Activated T-cell treated with anti-CD3 and anti-CD28 coated beads for 1 hour (primary cell): Measurements from ENCODE around the gene SYNPO2.
A peak's percentile ranks its signal among the peaks of the same experiment; 100 is the strongest.
"Not testable (repeated sequence)": the region's sequence is repeated elsewhere in the genome, so short reads cannot be mapped to it uniquely, and the experiment has no call there.

Experiments
- DNase-seq: peaks from one replicate; pipeline ENCODE4 v3.0.0-alpha.2; 2020; ENCODE audit warnings: low read depth

Gene SYNPO2, protein sequence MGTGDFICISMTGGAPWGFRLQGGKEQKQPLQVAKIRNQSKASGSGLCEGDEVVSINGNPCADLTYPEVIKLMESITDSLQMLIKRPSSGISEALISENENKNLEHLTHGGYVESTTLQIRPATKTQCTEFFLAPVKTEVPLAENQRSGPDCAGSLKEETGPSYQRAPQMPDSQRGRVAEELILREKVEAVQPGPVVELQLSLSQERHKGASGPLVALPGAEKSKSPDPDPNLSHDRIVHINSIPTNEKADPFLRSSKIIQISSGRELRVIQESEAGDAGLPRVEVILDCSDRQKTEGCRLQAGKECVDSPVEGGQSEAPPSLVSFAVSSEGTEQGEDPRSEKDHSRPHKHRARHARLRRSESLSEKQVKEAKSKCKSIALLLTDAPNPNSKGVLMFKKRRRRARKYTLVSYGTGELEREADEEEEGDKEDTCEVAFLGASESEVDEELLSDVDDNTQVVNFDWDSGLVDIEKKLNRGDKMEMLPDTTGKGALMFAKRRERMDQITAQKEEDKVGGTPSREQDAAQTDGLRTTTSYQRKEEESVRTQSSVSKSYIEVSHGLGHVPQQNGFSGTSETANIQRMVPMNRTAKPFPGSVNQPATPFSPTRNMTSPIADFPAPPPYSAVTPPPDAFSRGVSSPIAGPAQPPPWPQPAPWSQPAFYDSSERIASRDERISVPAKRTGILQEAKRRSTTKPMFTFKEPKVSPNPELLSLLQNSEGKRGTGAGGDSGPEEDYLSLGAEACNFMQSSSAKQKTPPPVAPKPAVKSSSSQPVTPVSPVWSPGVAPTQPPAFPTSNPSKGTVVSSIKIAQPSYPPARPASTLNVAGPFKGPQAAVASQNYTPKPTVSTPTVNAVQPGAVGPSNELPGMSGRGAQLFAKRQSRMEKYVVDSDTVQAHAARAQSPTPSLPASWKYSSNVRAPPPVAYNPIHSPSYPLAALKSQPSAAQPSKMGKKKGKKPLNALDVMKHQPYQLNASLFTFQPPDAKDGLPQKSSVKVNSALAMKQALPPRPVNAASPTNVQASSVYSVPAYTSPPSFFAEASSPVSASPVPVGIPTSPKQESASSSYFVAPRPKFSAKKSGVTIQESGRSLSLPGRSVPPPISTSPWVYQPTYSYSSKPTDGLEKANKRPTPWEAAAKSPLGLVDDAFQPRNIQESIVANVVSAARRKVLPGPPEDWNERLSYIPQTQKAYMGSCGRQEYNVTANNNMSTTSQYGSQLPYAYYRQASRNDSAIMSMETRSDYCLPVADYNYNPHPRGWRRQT

DNA sequence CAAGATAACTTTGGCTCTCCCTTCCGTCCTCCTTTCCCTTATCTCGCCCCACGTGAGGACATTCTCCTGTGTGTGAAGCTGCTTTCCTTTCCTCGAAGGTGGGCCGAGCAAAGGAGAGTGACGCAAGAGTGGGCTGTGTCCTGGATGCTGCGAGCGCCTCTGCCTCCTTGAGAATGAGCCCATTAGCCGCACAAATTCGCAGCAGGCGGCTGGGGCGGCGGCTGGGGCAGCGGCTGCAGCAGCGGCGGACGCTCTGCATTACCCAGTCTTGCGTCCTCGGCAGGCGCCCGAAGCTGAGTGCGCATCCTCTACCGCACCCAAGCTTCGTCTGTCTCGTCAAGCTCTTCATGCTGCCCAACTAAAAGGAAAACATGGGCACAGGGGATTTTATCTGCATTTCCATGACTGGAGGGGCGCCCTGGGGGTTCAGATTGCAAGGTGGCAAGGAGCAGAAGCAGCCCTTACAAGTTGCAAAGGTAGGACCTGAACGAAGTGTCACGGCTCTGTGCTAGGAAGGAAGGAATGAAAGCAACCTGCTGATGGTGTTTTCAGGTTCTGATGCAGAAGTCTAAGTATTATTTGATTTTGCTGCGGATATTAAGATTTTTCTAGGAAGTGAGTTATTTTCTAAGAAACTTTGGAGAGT is at the start of gene SYNPO2:
Gene SYNPO2 (plus strand): TSS at position 189 of the 646 bp plus-strand sequence. CDS start 183 bp downstream, at position 372.
- DNase-seq = no peak

DNA sequence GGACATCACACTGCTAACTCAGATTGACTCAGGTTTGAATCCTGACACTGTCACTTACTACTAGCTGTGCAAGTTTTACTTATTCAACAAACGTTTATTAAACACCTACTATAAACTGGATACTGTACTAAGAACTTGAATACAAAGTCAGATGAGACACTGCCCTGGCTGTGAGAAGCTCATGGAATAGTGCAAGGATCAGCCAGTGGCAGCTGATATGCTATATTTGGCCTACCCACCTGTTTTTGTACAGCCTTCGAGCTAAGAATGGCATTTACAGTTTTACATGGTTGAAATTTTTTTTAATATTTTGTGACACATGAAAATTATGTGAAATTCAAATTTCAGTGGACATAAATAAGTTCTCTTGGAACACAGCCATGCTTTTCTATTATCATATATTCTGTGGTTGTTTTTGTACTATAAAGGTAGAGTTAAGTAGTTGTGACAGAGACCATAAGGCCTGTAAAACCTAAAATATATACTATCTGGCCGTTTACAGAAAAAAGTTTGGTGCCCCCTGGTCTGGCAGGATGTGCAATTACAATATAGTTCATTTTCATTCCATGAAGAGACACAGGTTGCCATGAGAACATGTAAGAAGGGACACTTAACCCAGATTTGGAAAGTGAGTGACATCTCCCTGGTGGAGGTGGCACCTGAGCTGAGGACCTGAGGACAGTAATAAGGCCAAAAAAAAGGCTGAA is 49.3 kb upstream of the SYNPO2 start:
- DNase-seq = no peak

DNA sequence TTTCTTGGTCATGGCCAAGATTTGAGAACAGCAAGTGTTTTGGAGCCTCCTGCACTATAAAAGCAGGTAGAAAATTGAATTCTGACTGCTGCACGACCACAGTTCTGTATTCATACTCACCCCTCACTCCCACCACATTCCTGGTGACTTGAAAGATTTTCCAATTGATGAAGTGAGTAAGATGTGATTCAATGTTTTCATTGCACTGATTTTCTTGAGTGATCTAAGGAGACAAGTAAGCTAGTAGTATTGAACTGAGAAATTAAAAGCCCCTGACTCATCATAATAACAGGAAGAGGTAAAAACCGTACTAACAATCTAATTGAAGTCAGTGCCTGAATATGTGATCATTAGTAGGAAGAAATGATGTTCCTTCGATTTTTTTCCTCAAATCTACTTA is 46.6 kb upstream of the SYNPO2 start:
- DNase-seq = no peak

DNA sequence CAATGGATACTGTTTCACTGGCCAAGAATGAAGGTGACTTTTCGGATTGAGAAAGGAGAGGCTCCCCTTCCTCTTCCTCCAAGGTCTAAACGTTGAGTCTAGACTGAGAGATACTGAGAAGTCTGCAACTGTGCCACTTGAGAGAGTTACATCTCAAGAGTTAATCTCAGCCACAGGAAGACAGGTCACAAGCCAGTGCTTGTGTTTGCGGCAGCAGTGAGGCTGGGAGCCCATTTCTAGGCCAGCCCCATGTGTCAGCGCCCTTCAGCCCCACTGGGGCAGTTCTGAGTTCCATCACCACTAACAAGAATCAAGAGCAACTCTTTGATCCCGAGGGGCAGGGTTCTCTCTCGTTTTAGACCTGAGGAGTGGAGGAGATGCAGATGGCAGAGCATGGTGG is 45.4 kb upstream of the SYNPO2 start:
- no peak for DNase-seq

DNA sequence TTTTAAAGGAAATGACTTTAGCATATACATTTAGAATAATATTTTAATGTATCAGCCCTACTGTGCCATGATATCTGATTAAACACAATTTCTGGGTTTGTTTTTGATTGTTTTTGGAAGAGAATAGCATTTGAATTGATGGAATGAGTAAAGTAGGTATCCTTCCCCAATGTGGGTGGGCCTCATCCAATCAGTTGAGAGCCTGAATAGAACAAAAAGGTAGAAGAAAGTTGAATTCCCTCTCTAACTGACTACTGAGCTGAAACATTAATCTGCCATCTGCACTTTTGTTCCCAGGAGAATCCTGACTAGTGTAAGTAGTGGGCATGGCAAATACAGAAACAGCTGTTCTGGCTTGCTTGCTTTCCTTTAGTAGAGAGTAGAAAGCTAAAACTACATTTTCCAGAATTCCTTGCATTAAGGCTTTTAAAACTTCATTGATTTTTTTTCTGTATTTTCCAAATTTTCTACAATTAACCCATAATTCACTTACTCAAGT is 43.1 kb upstream of the SYNPO2 start:
- DNase-seq = no peak

DNA sequence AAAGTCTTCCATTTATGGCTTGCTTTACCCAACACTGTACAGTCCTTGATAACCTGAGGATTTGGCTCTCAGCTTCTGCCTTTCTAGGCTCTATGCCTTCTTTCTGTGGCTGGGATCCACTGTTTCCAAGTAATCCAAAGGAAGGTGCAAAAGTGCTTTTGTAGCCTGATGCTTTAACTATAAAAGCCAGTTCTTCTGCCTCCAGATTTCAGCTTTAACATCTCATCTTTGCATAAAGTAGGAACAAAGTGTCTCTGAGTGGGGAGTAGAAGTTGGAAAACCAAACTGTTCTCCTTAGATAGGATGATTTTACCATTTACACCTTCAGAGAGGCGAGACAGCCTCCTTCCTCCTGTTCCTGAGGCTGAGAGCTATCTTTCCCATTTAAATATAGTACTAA is 41.7 kb upstream of the SYNPO2 start:
- no peak for DNase-seq

DNA sequence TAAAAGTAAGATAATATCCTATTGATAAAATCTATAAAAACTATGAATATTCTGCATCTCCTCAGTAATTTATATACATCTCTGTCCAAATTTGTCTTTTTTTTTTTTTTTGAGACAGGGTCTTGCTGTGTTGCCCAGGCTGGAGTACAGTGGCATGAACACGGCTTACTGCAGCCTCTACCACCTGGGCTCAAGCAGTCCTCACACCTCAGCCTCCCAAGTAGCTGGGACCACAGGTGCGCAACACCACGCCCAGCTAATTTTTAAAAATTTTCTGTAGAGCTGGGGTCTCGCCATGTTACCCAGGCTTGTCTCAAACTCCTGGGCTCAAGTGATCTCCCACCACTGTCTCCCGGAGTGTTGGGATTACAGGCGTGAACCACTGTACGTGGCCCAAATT is 40.4 kb upstream of the SYNPO2 start:
- no peak for DNase-seq

DNA sequence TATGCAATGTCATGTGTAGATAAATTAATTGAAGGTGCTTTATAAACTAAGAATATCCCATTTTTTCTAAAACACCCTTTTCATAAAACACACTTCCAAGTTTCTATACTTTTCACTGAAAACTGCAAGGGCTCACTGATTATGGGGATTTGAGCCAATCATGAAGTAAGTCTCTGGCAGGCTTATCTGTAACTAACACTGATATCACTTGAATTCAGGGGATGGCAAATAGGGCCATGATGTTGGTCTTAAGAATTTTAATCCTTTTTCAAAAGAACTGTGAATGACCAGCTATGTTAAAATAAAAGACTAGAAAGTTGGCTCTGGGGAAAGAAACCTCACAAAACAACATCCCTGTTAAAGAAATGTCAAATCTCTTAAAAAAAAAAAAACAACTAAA is 39.8 kb upstream of the SYNPO2 start:
- DNase-seq = no peak

DNA sequence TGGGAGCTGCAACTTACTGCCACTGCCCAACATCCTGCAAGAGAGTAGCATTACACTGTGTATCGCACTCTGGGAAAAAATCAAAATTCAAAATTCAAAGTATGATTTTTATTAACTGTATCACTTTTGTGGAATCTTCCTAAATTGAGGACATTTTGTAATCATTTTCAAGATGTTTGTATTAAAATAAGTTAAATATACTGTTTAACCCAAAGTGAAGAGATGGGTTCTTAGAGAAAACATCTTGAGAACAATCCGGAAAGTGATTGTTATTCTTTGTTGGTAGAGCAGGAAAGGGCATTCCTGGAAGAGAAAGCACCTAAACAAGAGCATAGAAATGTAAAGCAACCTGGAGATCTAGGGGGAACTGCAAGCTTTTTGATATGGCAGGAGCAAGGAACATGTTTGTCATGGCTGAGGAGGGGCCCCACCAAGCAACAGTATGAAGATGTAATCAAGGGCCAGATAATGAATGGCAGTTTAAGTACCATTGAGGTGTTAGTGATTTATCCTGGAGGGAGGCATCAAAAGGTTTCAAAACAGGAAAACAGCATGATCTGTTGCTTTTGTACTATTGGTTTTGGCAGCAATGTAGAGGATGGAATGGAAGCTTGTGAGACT is 38.7 kb upstream of the SYNPO2 start:
- no peak for DNase-seq

DNA sequence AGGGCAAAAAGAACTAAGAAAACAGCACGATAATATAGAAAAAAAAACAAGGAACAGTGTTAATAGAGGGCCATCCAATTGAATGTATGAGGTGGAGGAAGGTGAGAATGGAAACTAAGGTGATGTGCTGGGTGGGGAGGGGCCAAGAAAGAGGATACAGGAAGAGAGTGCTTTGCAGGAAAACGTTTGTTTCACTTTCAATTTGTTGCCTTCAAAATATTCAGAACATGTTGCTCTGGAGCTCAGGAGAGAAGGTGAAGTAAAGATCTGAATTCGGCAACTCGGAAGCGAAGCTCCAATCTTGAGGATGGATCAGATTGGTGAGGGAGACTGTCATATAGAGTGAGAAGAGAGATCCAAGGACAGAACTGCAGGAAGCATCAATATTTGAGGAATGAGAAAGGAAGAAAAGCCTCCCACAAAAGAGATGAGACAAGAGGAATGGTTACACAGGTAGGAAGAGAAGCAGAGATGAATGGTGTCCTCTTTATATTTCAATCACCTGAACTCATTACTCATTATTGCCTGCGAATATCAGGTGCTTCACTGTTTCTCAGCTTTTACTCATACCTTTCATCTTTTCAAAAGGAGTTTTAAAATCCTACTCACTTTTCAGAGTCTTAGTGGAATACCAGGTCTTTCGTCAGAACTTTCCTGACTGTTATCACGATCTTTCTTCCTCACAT is 38.0 kb upstream of the SYNPO2 start:
- peak; percentile 11 for DNase-seq

DNA sequence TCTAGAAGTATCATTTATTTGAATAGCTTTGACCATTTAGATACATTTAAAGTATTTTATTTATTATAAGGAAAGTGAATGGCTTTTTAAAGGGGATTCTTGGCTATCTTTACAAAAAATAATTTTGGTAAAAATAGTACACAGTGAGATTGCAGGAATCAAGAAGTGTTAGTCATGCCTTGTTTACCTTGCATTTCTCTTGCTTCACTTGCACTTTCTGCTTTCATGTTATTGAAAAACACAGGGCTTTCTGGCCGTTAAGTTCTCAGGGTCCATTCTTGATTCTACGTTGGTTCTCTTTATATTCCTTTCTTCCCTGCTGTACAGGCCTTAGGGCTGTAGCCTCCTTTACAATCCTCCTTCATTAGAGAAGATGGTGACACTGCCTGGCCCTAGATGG is 30.9 kb upstream of the SYNPO2 start:
- DNase-seq = no peak

DNA sequence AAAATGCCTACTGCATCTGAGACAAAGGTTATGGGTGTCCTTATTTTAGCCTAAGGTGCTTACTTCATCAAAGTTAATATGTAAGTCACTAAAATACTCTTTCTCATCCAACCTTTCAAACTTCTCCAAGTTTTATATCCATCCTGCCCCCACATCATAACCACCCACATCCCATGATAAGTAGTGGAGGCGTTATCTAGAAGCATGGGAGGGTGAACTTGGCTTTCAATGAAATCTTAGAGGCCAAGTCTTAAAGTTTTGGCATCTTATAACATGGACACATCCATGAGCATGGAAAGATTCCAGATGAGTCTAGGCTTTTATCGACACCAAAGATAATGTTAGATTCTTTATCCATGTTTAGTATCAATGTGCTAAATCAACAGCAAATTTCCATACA is 29.9 kb upstream of the SYNPO2 start:
- no peak for DNase-seq

DNA sequence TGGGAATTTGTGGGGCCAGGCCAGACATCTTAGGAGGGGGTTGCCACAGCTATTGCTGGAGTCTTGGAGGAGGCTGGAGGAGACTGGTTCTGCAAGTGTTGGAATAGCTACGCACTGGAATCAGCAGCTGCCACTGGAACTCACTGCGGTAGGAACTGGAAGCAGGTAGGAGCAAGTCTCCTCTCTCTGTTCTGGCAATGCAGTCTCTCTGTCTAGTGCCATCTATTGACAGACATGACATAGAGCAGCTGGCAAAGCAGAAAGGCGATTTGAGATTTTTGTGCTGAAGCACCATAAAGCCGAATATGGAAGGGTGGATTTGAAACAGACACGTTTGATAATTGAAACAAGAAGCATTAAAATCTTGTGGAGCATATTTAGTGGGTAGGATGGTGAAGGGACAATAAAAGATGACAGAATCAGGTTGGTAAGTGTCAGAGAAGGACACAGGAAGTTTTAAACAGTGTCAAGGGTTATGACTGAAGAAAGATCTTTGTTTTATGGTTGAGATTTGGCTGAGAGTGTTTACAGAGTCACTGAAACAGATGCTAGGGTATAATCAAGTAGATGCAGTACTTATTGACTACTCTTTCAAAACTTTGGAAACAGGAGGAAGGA is 23.5 kb upstream of the SYNPO2 start:
- no peak for DNase-seq

DNA sequence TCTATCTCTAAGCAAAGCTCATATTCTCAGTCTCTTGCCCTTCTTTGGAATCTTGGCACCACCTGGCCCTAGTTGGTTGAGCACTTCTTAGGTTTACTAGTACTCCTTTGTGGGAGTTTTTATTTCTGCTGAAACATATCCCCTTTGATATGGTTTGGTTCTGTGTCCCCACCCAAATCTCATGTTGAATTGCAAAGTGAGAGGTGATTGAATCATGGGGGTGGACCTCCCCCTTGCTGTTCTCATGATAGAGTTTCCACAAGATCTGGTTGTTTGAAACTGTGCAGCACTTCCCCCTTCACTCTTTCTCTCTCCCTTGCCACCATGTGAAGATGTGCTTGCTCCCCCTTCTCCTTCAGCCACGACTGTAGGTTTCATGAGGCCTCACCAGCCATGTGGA is 22.2 kb upstream of the SYNPO2 start:
- DNase-seq = no peak

DNA sequence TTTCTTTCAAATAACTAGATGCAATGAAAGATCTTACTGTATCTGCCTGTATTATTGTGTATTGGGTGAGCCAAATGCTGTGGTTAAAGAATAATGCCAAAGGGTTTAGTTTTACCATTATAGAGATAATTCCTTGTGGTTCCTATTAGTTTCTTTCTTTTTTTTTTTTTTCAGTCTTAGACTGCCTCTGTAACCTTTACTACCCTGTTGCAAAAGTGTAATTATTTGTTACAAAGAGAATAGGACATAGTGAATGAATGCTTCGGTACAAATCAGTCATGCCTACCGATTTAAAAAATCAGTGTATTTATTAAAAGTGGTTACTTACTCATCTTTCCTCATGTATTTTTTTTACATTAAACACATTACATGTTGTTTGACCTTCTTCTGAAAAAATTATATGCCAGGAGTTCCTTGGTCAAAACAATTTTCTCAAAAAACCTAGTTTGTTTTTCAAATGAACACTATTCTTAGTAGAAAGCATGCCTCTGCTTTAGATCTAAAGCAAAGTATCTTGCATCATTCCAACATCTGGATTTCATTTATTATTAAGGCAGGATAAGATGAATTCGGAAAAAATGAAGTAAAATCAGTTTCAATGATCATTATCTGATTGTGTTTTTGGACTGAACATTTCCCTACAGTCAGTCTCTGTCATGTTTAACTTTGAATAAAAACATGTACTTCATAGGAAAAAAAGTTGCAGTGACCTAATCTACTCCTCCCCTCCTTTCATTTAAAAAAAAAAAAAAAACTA is 21.2 kb upstream of the SYNPO2 start:
- DNase-seq = no peak

DNA sequence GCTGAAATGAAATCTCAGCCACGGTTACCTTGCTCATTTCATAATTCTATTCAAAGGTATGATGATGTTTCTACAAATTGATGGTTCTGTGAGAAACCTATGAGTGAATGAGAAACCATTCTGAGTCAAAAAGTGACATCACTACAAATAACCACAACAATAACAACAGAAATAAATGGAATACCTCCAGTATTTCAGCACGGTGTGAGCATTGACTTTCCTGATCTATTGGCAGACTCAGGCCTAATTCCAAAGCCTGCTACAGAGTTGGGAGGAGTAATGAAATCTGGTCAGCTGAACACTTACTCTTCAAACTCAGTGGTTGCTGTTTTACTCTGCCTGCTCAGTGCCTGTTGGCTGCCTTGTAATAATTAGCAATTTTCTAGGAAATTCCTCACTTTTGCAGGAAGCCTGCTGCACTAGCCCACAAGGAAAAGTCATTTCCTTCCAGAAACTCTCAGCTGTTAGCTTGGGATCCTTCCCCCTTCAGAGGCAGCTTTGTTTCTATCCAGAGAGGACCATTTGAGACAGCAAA is 18.8 kb upstream of the SYNPO2 start:
- DNase-seq = no peak

DNA sequence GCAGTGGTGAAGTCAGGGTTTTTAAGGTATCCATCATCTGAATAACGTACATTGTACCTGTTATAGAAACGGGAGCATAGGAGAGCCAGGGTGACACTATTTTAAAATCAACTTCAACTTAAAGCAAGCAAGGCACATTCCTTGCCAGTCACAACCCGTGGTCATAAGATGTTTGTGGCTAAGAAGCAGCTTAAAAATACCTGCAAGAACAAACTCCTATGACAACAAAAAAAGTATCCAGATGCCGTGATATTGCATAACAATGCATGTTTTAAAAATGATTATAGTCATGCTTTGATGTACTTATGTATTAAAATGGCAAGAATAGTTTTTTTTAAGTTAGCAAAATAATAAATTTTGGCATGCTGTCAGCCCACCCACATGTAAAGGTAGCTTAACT is 16.5 kb upstream of the SYNPO2 start:
- DNase-seq = no peak

DNA sequence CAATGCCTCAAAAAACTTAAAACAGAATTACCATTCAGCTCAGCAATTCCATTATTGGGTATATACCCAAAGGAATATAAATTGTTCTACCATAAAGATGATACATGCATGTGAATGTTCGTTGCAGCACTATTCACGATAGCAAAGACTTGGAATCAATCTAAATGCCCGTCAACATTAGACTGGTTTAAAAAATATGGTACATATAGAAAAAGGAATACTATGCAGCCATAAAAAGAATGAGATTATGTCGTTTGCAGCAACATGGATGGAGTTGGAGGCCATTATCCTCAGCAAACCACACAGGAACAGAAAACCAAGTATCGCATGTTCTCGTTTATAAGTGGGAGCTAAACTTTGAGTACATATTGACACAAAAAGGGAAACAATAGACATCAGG is 10.9 kb upstream of the SYNPO2 start:
- DNase-seq = no peak

DNA sequence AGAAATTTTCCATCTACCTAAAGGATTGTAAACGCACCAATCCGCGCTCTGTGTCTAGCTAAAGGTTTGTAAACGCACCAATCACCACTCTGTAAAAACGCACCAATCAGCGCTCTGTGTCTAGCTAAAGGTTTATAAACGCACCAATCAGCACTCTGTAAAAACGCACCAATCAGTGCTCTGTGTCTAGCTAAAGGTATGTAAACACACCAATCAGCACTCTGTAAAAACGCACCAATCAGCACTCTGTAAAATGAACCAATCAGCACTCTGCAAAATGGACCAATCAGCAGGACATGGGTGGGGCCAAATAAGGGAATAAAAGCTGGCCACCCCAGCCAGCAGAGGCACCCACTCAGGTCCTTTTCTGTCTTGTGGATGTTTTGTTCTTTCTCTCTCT is 10.1 kb upstream of the SYNPO2 start:
- not testable (repeated sequence) for DNase-seq
